GM21528 (cell line): ENCODE measurements around the gene TIMM17B.

Experiments used
- ATAC-seq: cut with Tn5 transposase; IDR thresholded peaks from one replicate; pipeline ENCODE4 v1.9.1; 2021; ENCODE audit warnings: mild to moderate bottlenecking, moderate library complexity; ENCODE audit not compliant: unreplicated experiment, low FRiP score

Gene TIMM17B

GRCh38 chrX:48897625-48898306 is at the start of gene TIMM17B, which contains the start of gene PQBP1:
TSS of gene TIMM17B (minus strand) at chrX:48897768. CDS start at chrX:48897749, 19 bp downstream.
TSS of gene PQBP1 (plus strand) at chrX:48897930. CDS start at chrX:48898510, 580 bp downstream.
- peak; percentile 91 for ATAC-seq

DNA sequence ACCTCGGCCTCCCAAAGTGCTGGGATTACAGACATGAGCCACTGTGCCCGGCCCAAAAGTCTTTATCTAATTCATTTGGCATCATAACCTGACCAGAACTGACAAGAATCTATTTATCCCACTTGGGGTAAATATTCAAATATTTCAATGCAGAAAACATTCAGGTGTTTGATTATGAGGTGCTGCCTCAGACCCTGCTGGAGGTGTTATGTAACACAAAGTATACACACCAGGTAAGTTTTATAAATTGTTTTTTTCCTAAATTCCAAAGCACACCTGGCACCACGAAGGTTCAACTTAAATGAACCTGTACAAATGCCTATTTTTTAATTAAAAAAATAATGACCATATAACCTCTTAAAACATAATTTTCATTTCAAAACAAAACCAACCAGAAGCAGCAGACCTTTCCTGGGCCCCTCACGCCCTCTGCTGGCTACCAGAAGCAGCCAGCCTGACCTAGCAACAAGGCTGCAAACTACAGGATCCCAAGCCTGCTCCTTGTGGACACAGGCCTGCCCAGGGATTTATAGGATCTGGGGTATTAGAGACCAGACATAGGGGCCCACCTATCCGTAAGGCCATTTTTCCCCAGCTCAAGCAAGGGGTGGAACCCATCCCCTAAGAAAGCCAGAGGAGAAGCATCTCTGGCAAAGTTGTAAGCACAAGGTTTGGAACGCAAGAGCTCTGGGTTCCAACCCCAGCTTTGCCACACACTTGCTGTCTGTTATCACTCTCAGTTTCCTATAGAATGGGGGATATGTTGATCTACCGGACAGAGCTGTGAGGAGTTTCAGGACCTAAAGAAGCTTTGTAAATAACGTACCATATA is 48.2 kb upstream of the TIMM17B start:
- no peak for ATAC-seq

DNA sequence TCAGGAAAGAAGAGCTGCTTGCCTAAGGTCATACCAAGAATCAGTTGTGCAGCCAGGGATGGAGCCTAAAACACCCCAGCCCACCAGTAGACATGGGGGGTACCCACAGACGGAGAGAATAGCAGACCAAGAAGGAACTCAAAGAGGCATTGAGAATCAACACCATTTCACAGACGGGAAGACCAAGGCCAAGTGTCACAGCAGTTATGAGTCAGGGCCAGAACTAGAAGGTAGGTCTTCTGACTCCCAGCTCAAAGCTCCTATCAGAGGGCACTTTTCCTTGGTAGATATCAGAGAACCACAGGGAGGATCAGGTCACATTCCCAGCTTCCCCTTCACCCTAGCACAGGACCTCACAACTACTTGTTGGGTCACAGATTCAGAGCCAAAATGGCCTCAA is 45.3 kb upstream of the TIMM17B start:
- ATAC-seq, result no peak

- no peak for ATAC-seq
Observed at GRCh38 chrX:48940404-48940955, 42.9 kb upstream of the TIMM17B start.

DNA sequence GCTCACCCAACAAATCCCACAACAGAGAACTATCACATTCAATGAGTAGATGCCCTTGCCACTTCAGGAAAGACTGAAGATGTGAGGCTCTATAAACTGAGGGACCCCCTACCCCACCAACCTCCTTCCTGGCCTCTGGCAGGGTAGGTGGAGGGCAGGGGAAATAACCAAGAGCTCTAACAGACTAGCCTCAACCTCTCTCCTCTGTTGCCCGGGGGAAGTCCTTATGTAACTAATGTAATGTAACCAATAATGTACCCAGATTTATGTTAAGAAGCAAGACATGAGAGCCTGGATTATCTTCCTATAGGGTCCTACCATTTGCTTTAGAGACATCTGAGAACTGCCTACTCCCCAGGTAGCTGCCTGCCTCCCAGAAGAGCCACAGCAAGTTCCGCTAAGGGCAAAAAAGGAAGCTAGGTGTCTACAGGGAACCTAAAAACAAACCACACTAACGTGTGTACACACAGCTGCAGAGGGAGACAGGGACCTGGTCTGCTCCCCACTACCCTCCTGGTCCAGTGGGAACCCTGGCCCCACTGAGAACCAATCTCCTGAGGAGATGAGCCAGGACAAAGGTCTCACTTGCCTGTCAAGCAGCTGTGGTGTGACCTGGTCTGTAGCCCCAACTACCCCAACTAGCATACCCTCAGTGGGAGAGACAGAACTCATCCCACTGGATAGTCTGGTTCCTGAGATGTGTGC is 42.1 kb upstream of the TIMM17B start:
- no peak for ATAC-seq

- peak; percentile 44 for ATAC-seq
Observed at GRCh38 chrX:48938721-48939425, 41.3 kb upstream of the TIMM17B start.

- peak; percentile 54 for ATAC-seq
Observed at GRCh38 chrX:48937054-48937907, 39.7 kb upstream of the TIMM17B start.

DNA sequence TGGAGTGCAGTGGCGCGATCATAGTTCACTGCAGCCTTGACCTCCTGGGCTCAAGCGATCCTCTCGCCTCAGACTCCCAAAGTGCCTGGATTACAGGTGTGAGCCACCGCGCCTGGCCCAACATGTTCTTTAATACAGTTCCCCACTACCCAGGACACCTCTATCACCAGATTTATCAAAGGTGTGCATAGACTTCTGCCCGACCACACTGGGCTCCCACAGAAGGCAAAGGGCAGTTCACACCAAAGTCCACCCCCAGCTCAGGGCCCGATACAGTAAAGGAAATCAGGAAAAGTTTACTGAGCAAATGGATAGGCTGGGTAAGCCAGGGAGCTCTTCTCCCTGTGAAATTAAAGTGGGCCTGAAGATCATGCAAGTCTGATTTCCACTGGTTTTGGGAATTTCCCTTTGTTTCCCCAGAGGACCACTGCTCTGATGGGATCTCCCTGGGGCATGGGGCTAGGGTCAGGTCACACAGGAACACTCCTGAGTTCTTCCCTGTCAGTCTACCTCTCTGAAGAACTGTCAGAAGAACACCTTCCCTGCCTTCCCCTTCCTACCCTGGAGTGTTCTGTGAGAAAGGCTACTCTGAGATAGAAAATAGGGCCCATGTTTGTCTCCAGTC is 39.0 kb upstream of the TIMM17B start:
- peak; percentile 7 for ATAC-seq

GRCh38 chrX:48935301-48935670 is 37.7 kb upstream of the TIMM17B start:
- no peak for ATAC-seq

GRCh38 chrX:48934581-48935300 is 37.2 kb upstream of the TIMM17B start:
- ATAC-seq, result no peak

DNA sequence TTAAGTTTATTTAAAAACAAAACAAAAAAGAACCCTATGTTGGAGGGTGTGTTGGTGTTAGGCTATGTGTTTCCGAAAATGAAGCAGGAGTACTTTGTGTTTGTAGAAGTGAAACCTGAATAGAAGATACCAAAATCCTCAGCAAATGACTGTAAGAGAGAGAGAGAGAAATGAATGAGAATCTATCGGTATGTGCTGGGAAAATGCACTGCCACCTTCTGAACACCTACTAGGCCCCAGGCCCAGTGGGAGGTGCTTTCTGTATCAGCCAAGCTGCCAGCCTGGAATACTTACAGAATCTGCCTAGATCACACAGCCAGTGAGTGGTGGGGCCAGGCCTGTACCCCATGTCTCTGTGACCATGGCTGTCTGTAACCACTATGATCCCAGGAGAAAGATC is 36.2 kb upstream of the TIMM17B start:
- no peak for ATAC-seq

GRCh38 chrX:48927736-48928382 is 30.3 kb upstream of the TIMM17B start:
- no peak for ATAC-seq

GRCh38 chrX:48927123-48927522 is 29.6 kb upstream of the TIMM17B start:
- no peak for ATAC-seq

- ATAC-seq, result no peak
Observed at GRCh38 chrX:48924270-48924669, 26.7 kb upstream of the TIMM17B start.

- ATAC-seq, result no peak
Observed at GRCh38 chrX:48923771-48924170, 26.2 kb upstream of the TIMM17B start.

DNA sequence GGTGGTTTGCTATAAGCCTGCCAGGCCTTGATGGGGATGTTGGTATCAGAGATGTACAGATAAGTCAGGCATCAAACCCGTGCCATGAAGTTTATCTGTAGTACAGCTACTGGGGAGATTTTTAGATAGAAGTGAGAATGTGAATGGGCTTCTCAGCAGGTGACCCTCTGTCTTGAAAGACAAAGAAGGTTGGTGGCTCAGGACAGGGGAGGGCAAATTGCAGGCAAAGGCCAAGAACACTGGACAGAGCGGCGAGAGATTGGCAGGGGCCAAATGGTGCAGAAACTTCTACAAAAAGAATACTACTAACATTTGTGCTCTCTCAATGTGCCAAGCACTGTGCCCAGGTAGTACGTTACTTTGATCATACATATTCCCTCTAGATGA is 23.1 kb upstream of the TIMM17B start:
- no peak for ATAC-seq

- no peak for ATAC-seq
Observed at GRCh38 chrX:48919947-48920717, 22.6 kb upstream of the TIMM17B start.
